ENCODE data around the gene TRIO.

DNA sequence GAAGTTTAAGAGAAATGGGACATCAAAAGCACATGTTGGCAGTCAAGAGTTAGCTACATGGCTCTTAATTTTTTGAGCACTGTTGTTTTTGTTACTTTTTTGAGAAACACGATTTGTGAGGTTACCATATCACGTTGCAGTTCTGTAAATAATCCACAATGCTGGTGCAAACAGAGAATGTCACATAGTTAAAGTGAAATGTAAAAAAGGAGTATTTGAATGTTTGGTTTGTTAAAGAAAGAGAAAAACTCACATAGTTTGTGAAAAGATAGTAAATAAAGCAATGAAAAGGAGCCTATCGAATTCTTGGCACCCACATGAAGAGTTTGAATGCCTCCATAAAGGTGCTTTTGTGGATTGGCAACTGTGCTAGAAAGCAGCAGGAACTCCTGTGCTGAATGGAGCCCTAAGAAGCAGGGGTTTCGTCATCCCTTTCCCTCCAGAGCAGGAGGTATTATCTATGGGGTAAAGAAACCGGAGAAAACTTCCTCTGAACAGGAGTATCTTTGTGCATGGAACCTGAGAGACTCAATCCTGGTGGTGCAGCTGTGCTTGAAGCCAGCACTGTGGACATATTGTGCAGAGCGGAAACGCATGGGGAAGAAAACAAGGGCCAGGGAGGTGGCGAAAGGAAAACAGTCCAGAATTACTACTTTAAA lies 289.9 kb downstream of the TRIO start:
- TF ChIP-seq, protein P1, sequence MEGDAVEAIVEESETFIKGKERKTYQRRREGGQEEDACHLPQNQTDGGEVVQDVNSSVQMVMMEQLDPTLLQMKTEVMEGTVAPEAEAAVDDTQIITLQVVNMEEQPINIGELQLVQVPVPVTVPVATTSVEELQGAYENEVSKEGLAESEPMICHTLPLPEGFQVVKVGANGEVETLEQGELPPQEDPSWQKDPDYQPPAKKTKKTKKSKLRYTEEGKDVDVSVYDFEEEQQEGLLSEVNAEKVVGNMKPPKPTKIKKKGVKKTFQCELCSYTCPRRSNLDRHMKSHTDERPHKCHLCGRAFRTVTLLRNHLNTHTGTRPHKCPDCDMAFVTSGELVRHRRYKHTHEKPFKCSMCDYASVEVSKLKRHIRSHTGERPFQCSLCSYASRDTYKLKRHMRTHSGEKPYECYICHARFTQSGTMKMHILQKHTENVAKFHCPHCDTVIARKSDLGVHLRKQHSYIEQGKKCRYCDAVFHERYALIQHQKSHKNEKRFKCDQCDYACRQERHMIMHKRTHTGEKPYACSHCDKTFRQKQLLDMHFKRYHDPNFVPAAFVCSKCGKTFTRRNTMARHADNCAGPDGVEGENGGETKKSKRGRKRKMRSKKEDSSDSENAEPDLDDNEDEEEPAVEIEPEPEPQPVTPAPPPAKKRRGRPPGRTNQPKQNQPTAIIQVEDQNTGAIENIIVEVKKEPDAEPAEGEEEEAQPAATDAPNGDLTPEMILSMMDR (IDR thresholded peaks at IDR 0.05): no peak
- no peak for TF ChIP-seq POLR2A (IDR thresholded peaks at IDR 0.05)

All from upper lobe of left lung (tissue), 4 donors.